Hippocampal formation (tissue), 2 donors: Measurements from ENCODE around the gene GLRX.
"Not testable (repeated sequence)": the region's sequence is repeated elsewhere in the genome, so short reads cannot be mapped to it uniquely, and the experiment has no call there.

Experiments
- DNase-seq, 2 donors: peaks; one replicate each; lab custom pipeline; 2025; lab: John Stamatoyannopoulos, UW

The GLRX gene

DNA sequence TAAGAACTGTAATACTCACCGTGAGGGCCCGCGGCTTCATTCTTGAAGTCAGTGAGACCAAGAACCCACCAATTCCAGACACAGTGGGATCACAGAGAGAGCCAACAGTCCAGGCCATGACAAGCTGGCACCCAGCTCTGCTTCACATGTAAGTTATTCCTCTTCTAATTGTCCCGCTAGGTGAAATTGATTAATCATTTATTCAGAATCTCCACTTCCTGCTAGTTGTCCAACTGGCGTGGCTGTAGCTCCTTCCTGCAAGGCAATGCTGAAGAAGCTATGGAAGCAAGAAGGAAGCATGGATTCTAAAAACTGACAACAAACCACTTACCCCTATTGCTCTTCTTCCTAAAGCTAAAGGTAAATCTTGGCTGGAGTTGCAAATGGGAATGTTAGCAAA lies 30.0 kb upstream of the GLRX start:
- no peak for DNase-seq

DNA sequence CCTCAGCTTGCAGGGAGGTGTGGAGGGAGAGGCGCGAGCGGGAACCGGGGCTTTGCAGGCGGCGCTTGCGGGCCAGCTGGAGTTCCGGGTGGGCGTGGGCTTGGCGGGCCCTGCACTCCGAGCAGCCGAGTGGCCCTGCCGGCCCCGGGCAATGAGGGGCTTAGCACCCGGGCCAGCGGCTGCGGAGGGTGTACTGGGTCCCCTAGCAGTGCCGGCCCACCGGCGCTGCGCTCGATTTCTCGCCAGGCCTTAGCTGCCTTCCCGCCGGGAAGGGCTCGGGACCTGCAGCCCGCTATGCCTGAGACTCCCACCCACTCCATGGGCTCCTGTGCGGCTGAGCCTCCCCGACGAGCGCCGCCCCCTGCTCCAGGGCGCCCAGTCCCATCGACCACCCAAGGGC lies 28.6 kb upstream of the GLRX start:
- DNase-seq, result not testable (repeated sequence)

DNA sequence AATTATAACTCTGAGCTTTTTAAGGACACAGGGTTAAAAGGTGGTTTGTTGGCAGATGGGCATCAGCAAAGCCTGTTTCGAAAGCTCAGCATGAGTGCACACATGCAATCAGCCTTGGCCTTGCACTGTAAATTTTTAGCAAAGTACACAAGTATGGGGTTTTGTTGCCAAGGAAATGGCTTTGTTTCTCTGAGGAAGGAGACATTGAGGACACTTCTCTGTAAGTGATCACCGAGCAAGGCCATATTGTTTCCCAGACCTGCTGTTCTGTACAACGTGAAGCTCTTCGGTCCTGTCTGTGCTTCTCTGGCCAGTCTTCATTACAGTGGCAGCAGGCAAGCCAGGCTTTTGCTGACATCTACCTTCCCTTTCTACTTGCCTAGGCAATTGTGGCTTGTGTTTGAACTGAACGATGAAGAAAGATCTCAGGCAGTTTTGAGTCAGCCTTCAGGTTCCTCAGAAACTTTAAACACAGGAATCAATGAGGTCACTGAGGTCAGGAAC lies 27.9 kb upstream of the GLRX start:
- DNase-seq, result no peak

DNA sequence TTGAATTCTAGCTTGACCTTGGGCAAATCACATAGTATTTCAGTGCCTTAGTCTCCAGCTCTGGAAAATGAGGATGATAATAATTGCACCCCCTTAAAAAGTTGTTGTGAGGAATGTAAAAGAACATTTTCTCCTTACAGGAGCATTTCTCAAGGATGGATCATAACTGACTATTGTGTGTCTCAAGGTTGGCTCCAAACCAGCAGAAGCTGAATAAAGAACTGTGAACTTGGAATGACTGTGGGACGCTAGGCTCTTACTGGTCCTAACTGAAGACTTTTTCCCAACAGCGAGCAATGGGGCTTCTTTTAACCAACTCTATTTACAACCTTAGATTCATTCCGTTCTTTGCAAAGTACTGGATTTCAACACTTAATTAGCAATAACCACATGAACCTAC lies 26.2 kb upstream of the GLRX start:
- DNase-seq, result no peak

DNA sequence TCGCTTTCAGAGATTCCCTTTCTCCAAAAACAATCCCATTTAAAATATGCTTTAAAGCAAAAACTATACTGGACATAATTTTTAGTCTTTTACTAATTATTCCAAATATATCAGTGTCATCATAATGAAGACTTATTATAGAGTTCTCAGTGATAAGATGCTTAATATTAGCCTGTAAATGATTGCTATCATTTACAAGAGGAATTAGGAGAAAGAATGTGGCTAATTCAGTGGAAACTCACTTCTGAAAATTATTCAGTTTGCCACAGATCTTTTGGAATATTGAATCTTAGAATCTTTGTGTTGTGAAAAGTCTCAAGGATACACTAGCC lies 24.7 kb upstream of the GLRX start:
- DNase-seq, result no peak

DNA sequence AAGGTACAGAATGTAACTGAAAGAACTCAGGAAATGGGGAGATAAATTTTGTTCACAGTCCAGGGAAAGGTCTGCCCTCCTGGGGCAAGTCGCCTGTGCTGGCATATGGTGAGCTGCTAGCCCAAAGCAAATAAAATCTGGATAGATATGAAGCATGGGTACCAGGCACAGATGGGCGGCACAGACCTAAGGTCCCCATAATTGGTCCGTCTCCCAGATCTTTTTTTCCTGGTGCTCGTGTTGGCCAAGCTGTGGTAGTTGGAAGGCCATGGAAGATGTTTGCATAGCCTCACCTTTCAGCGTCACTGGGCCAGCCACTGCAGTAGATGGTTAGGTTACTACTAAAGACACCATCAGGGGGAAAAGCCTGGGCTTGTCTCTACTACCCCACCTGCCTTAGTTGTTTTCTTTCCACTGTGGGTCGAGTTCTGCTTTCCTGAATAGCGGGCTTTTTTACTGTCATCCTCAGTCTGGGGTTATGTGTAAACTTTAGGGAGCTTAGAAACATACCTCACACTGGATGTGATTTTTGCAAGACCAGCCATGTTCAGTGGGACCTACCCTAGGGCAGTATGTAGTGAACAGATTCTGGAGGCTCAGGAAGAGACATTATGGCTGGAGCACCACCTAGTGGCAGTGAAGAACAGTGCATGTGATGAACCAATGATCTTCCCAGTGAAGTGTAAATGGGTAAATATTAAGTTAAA lies 24.2 kb upstream of the GLRX start:
- peak; percentile 69 to 91 for DNase-seq

DNA sequence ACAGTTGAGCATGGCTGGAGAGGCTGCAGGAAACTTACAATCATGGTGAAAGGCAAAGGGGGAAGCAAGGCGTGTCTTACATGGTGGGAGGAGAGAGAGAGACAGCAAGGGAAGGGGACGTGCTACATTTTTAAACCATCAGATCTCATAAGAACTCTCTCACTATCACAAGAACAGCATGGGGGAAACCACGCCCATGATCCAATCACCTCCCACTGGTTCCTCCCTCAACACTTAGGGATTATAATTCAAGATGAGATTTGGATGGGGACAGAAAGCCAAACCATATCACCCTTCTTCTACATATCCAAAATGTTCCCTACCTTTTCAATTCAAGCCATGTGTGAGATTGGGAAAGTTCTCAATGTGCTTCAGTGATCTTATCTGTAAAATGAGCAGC lies 22.9 kb upstream of the GLRX start:
- DNase-seq, result no peak

DNA sequence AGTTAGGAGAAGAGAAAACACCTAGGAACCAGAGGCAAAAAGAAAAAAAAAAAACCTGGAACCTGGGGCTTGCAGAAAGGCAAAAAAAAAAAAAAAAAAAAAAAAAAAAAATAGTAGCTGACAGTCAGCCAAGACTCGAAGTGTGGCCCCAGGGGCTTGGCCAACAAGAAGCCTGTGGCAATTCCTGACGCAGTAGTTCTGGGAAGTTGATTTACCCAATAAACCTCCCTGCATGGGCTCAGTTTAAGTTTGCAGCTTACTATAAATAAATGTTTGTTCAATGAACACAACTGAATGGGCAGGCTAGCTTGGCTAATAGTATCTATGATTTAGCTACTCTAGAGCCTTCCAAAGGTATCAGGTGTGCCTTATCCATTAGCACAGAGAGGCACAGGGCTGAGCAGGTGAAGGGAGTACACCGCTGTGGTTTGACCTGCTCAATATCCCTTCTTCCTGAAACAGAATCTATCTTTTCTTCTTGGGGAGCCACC lies 21.3 kb upstream of the GLRX start:
- peak in 1 of 2 donors; percentile 34 for DNase-seq

DNA sequence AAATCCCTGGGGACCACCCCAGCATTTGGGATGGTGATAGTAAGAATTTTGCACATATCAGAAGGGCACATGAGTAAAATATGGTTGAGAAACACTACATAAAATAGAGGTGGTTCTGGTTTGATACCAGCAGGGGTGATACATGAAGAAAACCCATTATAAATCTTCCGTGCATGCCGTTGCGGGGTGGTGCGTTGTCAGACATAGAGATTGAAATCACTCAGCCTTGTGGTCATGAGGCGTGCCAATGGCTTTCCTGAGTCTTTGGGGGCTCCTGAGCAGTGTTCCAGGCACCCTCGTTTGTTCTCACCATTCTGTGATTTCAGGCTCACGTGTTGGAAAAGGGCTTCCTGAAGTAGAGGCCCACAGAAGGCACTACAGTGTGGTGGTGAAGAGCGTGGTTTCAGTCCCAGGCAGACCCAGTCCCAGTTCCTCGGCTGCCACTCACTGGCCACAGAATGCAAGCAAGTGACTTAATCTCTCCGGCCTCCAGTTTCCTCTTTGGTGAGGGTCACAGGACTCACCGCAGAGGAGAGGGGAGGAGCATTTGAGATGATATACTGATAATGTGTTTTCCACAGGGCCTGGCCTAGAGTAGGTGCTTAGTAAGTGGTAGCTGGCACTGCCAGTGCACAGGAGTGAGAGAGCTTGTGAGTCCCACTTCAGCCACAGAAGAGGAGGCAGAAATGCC lies 20.5 kb upstream of the GLRX start:
- DNase-seq, result peak in 1 of 2 donors; percentile 28

DNA sequence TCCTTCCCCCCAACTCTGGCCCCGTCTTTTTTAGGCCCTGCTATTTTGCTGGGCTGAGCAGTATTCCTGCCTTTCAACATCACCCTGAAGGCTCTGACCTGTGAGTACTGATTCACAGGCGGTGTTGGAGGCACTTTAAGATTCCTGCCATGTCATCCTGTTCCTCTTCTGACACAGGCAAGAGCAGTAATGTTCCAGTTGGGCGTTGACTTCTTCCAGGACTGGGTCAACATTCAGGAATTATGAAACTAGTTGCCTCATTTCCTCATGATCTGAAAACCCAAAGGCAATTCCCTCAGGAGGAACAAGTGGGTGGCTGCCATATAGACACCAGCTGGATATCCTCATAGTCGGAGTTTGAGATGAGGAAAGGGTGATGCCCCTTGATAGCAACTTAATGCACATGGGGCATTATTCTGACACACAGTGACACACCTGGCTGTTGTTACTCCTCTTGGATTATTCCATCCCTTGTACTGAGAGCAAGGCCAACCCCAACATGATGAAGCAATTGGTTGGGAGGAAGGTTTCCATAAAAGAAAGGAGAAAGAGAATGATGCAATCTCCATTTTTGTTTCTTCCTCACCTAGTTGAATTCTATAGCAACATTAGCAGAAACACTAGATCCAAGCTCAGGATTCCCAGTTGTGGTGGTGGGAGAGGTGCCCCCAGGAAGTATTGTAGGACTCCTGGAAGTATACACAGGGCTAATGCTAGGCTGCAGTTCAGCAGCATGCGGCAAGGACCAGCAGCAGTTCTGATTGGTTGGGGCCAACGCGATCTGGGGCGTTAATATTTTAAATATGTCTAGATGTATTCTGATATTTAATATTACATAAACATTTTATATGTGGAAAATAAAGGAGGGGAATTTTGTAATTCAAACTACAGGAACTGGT lies 19.6 kb upstream of the GLRX start:
- DNase-seq, result no peak

DNA sequence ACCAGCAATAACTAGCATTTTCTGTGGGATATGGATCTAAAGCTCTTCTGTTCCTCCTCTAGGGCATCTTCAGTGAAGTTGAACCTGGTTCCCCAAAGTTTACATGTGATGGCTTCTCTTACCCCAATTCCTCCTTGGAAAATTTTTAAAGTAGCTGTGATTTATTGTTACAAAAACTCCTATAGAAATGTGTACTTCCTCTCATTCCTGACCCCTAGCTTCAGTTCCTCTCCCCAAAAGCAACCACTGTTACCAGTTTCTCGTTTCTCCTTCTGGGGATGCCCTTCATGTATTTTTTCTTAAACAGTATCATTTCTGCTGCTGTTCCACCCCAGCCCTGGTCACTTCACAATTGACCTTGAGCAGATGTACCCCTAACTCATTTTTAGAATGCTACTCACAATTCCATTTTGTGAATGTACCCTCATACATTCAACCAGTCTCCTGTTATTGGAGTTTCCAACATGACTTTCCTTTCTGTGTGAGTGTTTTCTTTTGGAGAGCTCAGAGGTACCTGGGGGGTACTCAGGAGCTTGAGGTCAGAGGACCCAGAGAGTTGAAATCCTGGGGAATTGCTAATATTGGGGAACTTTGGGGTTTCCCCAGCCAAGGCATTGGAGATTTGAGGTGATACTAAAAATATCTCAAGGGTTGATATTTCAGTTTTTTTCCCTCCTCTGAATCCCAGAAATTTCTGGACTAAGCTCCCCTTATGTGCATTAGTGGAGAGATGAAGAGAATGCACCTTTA lies 18.6 kb upstream of the GLRX start:
- DNase-seq, result no peak

DNA sequence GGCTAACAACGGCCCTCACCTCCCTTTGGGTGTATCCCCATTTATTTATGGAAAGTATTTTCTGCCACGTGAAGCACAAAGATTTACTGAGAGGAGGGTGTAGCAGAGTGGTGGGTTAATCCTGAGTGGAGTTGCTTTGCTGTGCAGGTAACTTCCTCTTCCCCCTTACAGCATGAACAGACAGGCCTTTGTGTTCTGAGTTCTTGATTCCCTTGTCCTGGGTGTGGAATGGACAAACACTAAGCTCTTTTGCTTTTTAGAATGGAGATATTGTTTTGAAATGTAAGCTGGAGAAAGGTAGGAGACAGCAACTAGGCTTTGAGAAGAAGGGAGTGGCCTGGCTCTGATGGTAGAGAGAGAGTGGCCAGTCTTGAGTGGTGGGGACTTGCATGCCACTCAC lies 17.1 kb upstream of the GLRX start:
- no peak for DNase-seq

DNA sequence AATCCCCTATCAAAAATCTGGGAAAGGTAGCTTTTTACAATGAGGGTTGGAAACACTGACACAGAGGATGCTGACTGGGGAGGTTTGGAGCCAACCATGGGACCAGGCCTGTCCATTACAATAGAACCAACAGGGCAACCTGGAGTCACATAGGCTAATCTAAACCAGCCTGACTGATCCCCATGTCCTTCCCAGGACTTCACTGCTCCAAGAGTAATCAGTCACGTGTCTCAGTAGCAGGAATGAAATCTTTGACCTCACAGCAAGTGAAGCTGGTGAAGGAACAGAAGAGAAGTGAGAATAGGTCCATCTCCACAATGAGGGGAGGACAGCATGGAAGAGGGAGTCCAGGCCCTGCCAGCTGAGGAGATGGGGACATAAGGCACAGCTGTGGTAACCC lies 16.0 kb upstream of the GLRX start:
- no peak for DNase-seq

DNA sequence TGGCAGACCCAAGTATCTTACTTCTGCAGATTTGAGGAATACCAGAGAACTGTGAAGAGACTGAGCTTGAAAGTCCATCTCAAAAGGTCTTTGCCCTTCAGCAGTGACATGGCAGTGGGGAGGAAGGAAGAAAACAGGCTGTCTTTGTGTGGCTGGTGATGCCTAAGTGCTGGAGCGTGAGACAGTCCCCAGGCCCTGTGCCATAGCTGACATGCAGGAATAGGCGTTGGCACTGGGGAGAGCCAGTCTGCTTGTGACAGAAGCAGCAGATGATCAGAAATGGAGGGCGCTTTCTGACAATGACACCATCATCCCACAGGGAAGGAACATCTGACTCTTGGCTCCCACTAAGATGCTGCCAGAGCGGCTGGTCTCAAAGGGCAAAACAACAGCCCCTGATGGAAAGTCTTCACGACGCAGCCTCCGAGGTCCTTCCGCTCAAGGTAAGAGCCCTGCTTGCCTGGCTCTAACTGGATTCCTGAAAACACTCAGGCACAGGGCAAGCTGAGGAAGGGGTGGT lies 15.5 kb upstream of the GLRX start:
- peak; percentile 39 to 53 for DNase-seq

DNA sequence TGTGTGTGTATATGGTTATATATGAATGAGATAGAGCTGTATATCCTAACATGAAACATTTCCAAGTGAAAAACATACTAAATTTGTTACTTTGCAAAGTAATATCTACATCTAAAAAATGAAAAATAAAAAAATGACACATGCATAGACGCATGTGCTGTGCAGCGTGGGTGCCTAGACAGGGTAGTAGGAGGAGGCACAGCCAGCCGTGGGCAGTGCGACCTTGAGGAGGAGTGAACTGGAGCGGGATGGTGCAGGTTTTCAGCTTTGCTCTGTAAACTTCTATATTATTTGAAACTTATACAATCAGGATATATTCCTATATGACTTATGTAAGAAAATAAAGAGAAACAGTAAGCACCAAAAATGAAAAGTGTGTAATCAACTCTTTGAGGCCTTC lies 15.0 kb upstream of the GLRX start:
- no peak for DNase-seq

DNA sequence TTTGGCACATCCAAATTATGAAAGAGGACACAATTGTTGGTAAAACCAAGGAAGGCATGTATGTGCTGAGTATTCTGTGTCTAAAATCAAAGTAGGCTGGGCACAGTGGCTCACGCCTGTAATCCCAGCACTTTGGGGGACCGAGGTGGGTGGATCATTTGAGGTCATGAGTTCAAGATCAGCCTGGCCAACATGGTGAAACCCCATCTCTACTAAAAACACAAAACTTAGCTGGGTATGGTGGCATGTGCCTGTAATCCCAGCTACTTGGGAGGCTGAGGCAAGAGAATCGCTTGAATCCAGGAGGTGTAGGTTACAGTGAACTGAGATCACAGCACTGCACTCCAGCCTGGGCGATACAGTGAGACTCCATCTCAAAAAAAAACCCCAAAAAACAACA lies 14.4 kb upstream of the GLRX start:
- DNase-seq, result not testable (repeated sequence)

DNA sequence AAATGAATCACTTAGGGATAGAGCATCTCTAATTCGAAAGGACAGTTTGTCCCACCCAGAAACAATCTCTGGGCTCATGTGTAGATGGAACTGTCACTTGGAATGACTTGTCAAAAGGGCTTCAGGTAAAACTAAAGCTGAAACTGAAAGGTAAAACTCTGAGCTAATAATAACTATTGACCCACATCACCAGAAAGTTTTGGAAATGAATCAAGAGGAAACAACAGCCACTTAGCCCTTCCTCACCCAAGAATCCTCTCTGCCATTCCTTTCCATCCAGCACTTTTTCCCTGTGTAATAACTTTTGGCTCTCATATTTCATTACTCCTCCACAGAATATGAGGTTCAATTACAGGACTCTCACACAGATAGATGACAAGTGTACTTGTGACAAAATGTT lies 14.0 kb upstream of the GLRX start:
- DNase-seq, result no peak

DNA sequence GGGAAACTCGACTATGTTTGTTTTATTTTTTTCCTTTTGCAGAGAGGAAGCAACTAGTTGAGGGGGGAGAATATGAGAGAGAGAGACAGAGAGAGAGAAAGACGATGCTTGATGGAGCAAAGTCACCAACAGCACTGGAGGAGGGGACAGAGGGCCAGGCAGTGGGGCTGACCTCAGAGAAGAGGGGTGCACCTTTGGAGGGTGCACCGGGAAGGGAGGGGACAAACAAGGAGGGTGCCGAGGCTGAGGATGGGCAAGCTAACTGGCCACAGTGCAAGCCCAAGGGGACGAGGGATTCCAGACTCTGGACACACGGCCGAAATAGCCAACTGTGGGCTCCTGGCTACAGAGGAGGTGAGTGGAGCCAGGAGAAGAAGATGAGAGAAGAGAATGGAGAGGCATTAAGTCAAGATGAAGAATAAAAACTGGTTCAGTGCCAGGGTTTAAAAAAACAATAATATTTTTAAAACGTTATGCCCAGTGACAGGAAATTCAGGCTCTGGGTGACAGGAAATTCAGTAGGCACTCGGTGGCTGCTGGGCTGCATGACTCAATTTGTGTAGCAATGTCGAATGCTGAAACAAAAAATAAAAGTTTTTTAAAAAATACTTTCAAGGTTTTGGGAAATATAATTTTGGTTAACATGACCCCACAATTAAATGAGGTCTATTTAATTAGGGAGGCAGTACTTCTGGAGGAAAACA lies 13.3 kb upstream of the GLRX start:
- DNase-seq, result no peak

DNA sequence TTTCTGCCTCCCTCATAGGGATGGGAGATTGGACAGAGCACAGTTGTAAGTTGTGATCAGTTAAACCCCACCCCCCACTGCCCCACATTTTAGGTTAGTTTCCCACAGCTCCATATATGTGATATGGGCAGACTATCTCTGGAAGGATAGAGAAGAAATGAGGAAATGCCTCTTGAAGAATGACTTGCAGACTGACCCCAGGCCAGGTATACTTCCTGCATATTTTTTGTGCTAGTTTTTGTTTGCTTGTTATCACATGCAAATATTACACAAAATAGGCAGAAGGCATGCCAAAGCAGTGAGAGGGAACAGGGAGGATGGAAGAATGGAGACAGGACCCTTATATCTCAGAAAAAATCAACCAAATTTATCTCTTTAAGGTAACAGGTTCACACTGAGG lies 10.1 kb upstream of the GLRX start:
- DNase-seq, result no peak

DNA sequence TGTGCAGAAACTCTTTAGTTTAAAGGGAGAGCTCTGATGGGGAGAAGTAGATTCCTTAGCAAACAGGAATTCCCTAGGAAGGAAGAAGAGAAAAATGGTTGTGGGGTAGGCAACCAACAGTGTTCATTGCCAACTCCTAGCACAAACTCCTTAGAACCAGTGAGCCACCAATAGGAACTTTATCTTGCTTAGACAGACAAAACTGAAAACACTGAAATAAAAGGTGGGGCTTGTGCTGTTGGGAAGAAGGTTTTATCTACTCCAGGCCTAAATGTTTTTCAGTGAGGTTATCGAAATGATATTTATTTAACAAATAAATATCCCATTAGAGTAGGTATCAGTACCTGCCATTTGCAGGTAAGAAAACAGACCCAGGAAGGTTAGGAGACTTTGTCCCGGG lies 7.7 kb upstream of the GLRX start:
- no peak for DNase-seq

DNA sequence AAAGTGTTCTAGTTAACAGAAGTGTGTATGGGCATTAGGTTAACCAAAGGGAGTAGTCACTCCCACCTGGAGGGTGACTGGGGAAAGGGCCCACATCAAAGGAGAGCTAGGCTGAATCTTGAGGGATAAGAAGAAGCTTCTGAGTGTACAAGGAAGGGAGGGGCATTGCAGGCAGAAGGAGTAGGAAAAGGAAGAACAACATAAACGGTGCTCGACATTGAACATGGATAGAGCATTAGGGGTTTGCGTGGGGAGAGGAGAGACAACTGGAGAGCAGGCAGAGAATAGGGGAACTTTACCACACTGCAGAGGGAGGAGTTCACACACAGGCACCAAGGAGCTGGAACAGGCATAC lies 5.3 kb upstream of the GLRX start:
- DNase-seq, result no peak
